Caki2 (cell line): ENCODE data around the gene MT1A. TPM values are rescaled to one million over a fixed set of nuclear protein-coding genes. Genes with fewer than 3 reads are reported as not detected.

Experiments
- DNase-seq: peaks from one replicate; pipeline ENCODE4 v3.0.0-alpha.2; 2015; ENCODE audit warnings: low read depth
- in situ Hi-C: cut with HindIII; loops from 2 replicates; pipeline ENCODE4 v1.10.0; 2016; ENCODE audit warnings: low sequenced_read_pairs, low pct_unique_long_range_greater_than_20kb, mixed read lengths
- total RNA-seq: library from RNA; depleted of rRNA; stranded (reverse); fragments of >200 nt; shearing (Covaris generic); gene quantifications from 2 replicates; pipeline ENCODE4 v1.2.3, GENCODE V29; 2014; ENCODE audit warnings: low replicate concordance; rRNA removed

The MT1A gene
- not detected in 2 replicates for total RNA-seq

DNA sequence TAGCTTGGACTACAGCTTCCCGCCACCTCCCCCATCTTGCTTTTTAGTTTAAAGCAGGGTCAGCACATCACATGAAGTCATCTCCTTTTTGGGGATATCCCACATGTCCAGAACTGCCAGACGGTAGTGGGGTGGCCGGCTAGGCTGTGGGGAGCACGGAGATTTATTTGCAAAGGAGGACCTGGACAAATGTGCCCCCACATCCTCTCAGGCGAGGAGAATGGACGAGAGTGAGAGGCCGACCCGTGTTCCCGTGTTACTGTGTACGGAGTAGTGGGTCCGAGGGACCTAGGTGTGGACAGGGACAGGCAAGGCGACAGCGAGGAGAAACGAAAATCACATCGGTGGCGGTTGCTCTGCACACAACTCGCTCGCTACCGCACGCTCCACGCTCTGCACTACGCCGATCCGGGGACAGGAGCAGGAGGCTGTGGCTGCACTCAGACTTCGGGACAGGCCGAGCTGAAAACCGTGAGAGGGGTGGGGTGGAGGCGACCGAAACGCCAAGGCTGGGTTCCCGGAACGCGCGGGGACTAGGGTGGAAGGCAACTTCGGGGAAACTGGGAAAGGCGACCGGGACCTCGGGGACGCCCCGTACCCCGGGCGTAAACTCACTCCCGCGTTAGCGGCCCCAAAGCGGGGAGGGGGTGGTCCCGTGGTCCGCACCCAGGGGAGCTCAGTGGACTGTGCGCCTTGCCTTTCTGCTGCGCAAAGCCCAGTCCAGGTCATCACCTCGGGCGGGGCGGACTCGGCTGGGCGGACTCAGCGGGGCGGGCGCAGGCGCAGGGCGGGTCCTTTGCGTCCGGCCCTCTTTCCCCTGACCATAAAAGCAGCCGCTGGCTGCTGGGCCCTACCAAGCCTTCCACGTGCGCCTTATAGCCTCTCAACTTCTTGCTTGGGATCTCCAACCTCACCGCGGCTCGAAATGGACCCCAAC is at the start of gene MT1A:
TSS of gene MT1A (plus strand) at position 853 of the 937 bp plus-strand sequence. CDS start at position 926, 73 bp downstream.
- no peak for DNase-seq
- in situ Hi-C loops = no loop called here

DNA sequence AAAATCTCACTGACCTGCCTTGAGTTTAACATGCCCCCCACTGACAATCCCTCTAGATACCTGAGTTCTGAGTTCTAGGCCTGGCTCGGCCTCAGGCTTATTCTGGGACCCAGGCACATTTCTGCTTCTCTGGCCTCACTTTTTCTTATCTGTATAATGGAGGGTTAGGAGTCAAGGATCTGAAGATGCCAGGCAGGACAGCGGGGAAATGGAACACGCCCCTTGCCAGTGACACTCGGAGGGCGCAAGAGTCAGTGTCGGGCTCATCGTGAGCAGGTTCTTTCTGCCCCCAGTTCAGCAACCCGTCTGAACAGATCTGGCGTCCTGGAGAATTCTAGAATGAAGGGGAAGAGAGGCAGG is 49.7 kb upstream of the MT1A start:
- no peak for DNase-seq
- in situ Hi-C loops = no loop called here

DNA sequence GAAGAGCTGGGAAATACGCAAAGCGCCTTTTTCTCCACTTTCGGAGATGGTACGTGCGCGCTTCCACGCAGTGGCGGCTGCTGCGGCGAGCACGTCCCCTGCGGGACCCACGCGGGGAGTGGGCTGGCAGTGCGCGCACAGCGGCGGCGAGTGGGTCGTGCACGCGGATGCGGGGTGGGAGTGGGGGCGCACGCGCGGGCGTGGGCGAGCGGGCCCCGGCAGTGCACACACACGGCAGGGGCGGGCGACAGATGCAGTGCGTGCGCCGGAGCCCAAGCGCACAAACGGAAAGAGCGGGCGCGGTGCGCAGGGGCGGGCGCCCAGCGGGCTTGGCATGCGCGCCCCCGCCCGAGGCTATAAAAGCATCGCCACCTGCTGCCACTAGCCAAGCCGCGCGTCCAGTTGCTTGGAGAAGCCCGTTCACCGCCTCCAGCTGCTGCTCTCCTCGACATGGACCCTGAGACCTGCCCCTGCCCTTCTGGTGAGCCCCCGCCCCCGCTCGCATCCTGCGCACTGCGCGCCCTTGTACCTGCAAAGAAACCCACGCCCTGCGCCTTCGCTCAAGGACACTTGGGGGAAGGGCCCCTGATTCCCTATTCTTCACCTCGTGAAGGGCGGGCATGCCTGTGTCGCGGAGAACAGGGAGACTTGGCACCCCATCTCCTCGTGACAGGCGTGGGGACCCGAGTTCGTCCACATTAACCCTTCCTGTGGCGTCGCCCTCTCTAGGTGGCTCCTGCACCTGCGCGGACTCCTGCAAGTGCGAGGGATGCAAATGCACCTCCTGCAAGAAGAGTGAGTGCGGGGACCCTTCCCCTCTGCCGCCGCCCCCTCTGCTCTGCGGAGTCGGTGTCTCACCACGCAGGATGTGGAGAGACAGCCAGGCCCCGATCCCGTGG is 49.1 kb upstream of the MT1A start, which contains the start of gene MT3:
TSS of gene MT3 (plus strand) at position 388 of the 899 bp plus-strand sequence. CDS start at position 451, 63 bp downstream.
- no peak for DNase-seq
- in situ Hi-C loops = no loop called here

DNA sequence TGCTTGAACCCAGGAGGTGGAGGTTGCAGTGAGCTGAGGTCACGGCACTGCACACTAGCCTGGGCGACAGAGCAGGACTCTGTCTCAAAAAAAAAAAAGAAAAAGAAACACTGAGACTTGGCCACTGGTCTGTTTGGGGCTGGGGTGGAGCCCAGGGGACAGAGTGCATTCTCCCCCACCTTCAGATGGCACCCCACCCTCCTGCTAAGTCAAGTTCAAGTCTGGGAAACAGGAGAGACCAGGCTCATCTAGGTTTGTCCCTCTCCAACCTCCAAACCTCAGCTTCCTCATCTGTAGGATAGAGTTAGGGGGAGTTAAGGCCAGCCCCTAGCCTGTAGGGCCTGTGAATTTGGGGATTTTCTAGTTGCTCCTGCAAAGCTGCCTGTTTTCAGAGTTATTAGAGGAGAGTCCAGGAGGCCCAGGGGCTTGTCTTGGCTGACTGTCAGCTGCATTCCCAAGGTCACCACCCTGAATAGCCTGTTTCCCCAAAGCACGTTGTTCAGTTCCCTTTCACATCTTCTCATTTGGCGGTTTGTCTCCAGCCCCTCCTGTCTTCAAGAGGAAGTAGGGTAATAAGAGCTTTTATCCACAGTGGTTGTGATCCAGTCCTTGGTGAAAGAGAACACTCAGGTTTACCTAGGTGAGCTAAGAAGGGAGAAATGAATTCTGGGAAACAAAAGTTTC is 46.9 kb upstream of the MT1A start:
- DNase-seq = no peak
- in situ Hi-C loops = no loop called here

DNA sequence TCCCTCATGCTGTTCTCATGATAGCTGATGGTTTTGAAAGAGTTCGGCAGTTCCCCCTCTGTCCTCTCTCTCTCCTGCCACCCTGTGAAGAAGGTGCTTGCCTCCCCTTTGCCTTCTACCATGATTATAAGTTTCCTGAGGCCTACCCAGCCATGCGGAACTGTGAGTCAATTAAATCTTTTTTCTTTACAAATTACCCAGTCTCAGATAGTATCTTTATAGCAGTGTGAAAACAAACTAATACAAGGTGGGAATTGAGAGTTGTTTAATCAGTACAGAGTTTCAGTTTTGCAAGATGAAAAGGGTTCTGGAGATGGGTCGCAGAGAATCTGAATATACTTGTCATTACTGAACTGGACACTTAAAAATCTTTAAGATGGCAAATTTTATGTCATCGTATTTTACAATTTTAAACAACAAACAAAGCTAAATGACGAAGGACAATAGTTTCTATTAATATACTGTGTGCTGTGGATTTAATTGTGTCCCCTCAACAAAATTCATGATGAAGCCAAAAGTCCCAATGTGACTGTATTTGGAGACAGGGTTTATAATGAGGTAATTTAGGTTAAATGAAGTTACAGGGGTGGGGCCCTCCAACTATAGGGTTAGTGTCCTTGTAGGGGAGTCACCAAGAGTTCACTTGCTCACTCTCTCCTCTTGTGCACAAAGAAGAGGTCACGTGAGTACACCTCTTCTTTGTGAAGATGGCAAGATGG is 44.7 kb upstream of the MT1A start:
- DNase-seq = no peak
- in situ Hi-C loops = no loop called here

GRCh38 chr16:56594292-56594619 is 44.2 kb upstream of the MT1A start:
- DNase-seq = no peak
- in situ Hi-C loops = no loop called here

GRCh38 chr16:56600398-56600999 is 38.0 kb upstream of the MT1A start:
- no peak for DNase-seq
- in situ Hi-C loops = no loop called here

DNA sequence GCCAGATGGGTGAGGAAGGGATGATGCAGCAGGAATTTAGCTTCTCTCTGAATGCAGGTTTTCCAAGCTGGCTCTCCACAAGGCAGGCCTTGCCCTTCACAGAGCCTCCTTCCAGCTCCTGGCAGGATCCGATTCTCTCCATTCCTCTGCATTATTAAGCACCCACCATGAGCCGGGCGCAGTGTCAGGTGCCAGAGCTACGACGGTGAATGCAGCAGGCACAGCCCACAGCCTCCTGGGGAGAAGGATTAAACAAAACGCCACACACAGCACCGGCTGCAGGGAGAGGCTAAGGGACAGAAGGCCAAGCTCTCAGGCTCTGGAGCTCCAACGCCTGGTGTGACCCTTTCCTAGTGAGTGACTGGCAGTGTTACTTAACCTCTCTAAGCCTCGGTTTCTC is 37.1 kb upstream of the MT1A start:
- no peak for DNase-seq

GRCh38 chr16:56603589-56603988 is 34.9 kb upstream of the MT1A start:
- DNase-seq = peak; percentile 46
- in situ Hi-C loops = no loop called here

More for the DNA sequence above, 37.1 kb upstream of the MT1A start:
- in situ Hi-C loops = no loop called here

- in situ Hi-C loops = no loop called here
- no peak for DNase-seq
Measured at GRCh38 chr16:56604966-56605365, 33.5 kb upstream of the MT1A start.

- in situ Hi-C loops = no loop called here
- DNase-seq = no peak
Measured at GRCh38 chr16:56605475-56605874, 33.0 kb upstream of the MT1A start.

GRCh38 chr16:56606071-56606475 is 32.4 kb upstream of the MT1A start:
- in situ Hi-C loops = no loop called here
- peak; percentile 83 for DNase-seq

GRCh38 chr16:56606476-56607108 is 31.9 kb upstream of the MT1A start:
- DNase-seq = peak; percentile 92
- in situ Hi-C loops = no loop called here

DNA sequence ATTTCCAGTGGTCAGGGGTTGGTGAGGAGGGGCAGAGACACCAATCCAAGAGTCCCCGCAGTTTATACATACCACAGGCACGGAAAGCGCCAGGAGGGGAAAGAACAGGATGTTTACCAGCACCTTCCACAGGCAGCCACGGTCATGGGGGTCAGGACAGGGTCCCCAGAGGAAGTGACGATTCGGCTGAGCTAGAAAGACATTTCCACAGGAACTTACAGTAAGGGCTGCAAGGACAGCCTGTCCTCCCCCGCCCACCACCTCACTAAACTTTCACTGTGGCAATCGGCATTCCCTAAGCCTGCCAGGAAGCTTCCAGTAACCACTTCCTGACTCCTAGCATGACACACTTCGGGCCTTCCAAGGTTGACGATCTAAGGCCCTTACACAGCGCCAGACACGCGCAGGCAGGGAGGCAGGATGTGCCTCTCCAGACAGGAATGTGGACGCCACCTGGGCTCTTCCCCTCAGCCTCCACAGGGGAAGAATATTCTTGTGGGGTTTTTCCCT is 31.3 kb upstream of the MT1A start:
- DNase-seq = peak; percentile 81
- in situ Hi-C loops = no loop called here

DNA sequence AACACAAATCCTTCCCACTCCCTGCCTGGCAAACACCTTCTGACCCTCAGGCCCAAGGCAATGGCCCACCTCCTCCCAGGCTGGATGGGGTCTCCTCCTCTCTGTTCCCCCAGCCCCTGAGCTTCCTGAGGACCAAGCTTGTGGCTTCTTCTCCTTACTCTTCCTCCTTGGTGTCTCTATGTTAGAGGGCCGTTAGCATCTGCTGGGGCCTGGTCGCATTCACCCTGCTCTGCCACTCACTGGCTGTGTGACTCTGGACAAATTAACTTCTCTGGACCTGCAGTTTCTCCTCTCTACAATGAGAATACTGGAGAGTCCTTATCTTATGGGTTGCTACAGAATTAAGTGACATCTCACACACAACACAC is 30.8 kb upstream of the MT1A start:
- in situ Hi-C loops = no loop called here
- DNase-seq = no peak

DNA sequence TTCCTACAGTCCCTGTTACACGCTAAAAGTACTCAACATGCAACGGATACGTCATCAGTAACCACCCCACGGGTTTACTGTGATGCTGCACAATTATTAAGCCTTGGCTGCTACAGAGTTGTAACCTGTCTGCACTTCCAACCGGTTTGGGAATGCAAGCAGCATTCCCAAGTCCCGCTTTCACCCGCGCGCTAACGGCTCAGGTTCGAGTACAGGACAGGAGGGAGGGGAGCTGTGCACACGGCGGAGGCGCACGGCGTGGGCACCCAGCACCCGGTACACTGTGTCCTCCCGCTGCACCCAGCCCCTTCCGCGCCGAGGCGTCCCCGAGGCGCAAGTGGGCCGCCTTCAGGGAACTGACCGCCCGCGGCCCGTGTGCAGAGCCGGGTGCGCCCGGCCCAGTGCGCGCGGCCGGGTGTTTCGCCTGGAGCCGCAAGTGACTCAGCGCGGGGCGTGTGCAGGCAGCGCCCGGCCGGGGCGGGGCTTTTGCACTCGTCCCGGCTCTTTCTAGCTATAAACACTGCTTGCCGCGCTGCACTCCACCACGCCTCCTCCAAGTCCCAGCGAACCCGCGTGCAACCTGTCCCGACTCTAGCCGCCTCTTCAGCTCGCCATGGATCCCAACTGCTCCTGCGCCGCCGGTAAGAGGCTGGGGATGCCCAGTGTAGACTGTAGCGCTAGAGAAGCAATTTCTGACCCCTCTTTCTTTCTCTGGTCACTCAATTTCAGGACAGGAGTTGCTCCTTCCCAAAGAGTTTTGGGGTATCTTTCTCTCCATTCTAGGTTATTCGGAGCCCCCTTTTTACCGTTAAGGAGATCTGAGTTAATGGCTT is 30.2 kb upstream of the MT1A start, which contains the start of gene MT2A:
TSS of gene MT2A (plus strand) at position 542 of the 833 bp plus-strand sequence. CDS start at position 614, 72 bp downstream.
- peak; percentile 94 for DNase-seq
- in situ Hi-C loops = no loop called here
